ENCODE data around the gene ZXDC. TPM values are rescaled to one million over a fixed set of nuclear protein-coding genes. Genes with fewer than 3 reads are reported as not detected.
A peak's percentile ranks its signal among the peaks of the same experiment; 100 is the strongest.

Gene ZXDC
- total and polyA plus RNA-seq, 9 of the 15 experiments (the other 6 are each of a cell fraction or from before 2014, with no cell fraction given) = 0.59 to 13.4 (median 7.3) TPM

- ChIA-PET POLR2A (interaction anchor here (0.6 to 1.2 kb wide), 2 partner anchors 12 to 45 kb away, joined by 3 to 4 read pairs; no protein-coding TSS in a partner anchor), CTCF (ENCODE audit: low intra/inter-chr PET ratio) (no interaction called here)
- Histone ChIP-seq H3K4me2 (ENCODE audit: insufficient read depth, low read length) (no peak overlapping the region), H2AFZ (ENCODE audit: low read depth, low read length) (no peak overlapping the region), H3K9me3 (replicated peaks; ENCODE audit: control insufficient read depth, insufficient read depth, low read depth, low read length) (no peaks in the 10 kb centered on the region), H3K79me2 (ENCODE audit: control insufficient read depth, insufficient read depth, low read length) (peaks cover 30% of the 10 kb centered on the region), H3K9me1 (ENCODE audit: control insufficient read depth, insufficient read depth, low read length) (no peaks in the 10 kb centered on the region), H3K9ac (ENCODE audit: insufficient read depth in 1 of 2, low read depth in 2 of 2, low read length in 2 of 2) (no peak overlapping the region), H3K27ac (ENCODE audit: extremely low read depth, low read depth, low read length) (no peak overlapping the region), H3K36me3 (ENCODE audit: control insufficient read depth, insufficient read depth, low read length) (peaks cover 82% of the 10 kb centered on the region), H4K20me1 (replicated peaks; ENCODE audit: control insufficient read depth, insufficient read depth, low read length) (peaks cover 4% of the 10 kb centered on the region; the same call in 1 of the 2 replicates), H3K4me1 (replicated peaks in 1 of 2; ENCODE audit: control insufficient read depth in 2 of 2, insufficient read depth in 2 of 2, low read length in 2 of 2) (peaks cover 3 to 13% of the 10 kb centered on the region in 2 experiments; a peak in 3 of 5 replicates), H3K4me3 (no peak overlapping the region), H3K27me3 (ENCODE audit: control insufficient read depth in 2 of 2, insufficient read depth in 2 of 2, low read length in 2 of 2) (no peaks in the 10 kb centered on the region)
- FAIRE-seq = no peak
- no TSS peak for BruUV-seq (replicated peaks)
- intact Hi-C loops (cut with micrococcal nuclease) (no loop called here), in situ Hi-C loops (cut with MboI) (no loop called here)
- TF ChIP-seq SRF (CRISPR knock-in tag; IDR thresholded peaks at IDR 0.05) (no peak), VEZF1 (CRISPR knock-in tag; IDR thresholded peaks at IDR 0.05) (no peak), CEBPG (CRISPR knock-in tag; IDR thresholded peaks at IDR 0.05) (no peak), CEBPG (tag; conservative IDR thresholded peaks at IDR 0.05 in 1 of 2, IDR thresholded peaks at IDR 0.05 in 1 of 2) (0 out of 4 replicates have a peak, but pooled peaks of 1 of the 2 experiments have one; percentile 25), FOXM1 (IDR thresholded peaks at IDR 0.05; ENCODE audit: low read depth) (no peak), FOXM1 (CRISPR knock-in tag; IDR thresholded peaks at IDR 0.05; ENCODE audit: low read depth) (no peak), YBX1 (IDR thresholded peaks at IDR 0.05) (no peak), RBFOX2 (IDR thresholded peaks at IDR 0.05; ENCODE audit: low read depth, low read length) (peak; percentile 32; the same call in 1 of the 2 replicates), MCM7 (IDR thresholded peaks at IDR 0.05) (no peak), POLR2G (IDR thresholded peaks at IDR 0.05; ENCODE audit: low read depth, low read length) (no peak), ZNF124 (CRISPR knock-in tag; IDR thresholded peaks at IDR 0.05) (no peak), ZBTB17 (CRISPR knock-in tag; IDR thresholded peaks at IDR 0.05) (no peak)
- DNase-seq (ENCODE audit: extremely low read depth in 1 of 4, low spot score in 3 of 4) = no peak
- WGBS (ENCODE audit: insufficient coverage, low coverage, missing lambda C conversion rate) = 89% methylated on average over 12 of the region's 13 CpGs
- no peak for ATAC-seq
Observed at GRCh38 chr3:126468028-126468891, 7.4 kb downstream of the ZXDC start.
